ENCODE measurements around the gene TGFB1I1.
"Not testable (repeated sequence)": the region's sequence is repeated elsewhere in the genome, so short reads cannot be mapped to it uniquely, and the experiment has no call there.

TGFB1I1 gene

DNA sequence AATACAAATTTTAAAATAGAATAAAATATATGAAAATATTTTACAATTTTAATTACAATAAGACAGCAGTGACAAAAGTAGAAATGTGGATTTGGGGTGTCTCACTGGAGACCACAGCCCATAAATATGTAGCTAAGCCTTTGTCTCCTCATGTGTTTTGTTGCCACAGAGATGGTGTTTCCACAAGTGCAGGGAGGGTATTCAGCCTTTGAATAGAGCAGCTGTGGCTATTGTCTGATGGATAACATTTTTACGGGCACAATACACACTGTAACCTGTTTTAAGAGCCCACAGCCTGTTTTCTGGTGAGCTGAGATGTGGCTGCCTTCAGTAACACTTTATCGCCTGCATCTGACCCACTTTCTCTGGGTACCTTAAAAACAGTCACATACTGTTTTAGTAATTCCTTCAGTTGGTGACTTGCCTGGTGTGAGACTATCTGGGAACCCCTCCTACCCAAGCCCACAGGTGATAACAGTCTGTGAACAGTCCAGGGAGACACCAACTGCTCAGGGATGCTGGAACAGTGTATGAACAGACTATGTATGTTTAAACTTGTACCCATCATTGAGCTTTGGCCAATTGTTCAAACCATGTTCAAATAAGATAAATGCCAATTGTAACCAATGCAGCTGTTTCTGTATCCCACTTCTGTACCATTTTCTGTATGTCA is 47.9 kb downstream of the TGFB1I1 start:
- DNase-seq: no peak

GRCh38 chr16:31521368-31521767 is 49.4 kb downstream of the TGFB1I1 start:
- no peak for DNase-seq

- DNase-seq: no peak
These were observed 50.1 kb downstream of the TGFB1I1 start for GRCh38 chr16:31522071-31522470.

- DNase-seq: not testable (repeated sequence)
These were observed 51.8 kb downstream of the TGFB1I1 start for GRCh38 chr16:31523768-31524167.

DNA sequence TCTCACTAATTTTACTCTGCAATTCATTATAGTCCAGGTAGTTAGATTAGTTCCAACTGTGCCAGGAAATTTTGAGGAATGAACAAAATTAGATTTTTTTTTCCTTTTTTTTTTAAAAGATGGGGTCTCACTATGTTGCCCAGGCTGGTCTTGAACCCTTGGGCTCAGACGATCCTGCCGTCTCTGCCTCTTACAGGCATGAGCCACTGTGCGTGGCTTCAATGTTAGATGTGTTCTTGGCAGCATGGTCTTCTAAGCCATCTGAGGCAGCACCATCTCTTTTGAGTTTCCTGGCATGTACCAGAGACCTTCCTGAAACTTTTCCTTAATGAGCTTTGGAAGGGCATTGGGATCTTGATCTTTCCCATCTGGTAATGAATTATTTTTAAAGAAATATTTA is 53.2 kb downstream of the TGFB1I1 start:
- no peak for DNase-seq

Measured in stimulated activated CD4-positive, alpha-beta T cell treated with anti-CD3 and anti-CD28 coated beads, Interleukin-4, amount 100 ng/mL, for 4 hours (primary cell).